GM12878 (cell line): Measurements from ENCODE around the gene DNAI7. TPM values are rescaled to one million over a fixed set of nuclear protein-coding genes. Genes with fewer than 3 reads are reported as not detected.
A peak's percentile ranks its signal among the peaks of the same experiment; 100 is the strongest.

Experiments used
- ATAC-seq: fragments of 200-7000 bp; cut with Tn5 transposase; 3 replicates; pipeline ENCODE4 v1.9.1; 2020; ENCODE audit warnings: mild to moderate bottlenecking, moderate library complexity
- BruUV-seq: library from RNA; stranded (reverse); fragments of 400-500 nt; replicated peaks from 2 replicates; lab custom pipeline; 2021; lab: Mats Ljungman, UMichigan
- CTCF ChIA-PET: fragments of 300-600 bp; sonication (Branson Sonifier 250); formaldehyde crosslinking; extraction: SDS; loops from one replicate; lab custom pipeline; 2021; ENCODE audit warnings: inconsistent platforms; lab: Yijun Ruan, JAX
- POLR2A ChIA-PET: fragments of 350-600 bp; formaldehyde crosslinking; extraction: SDS; loops from one replicate; lab custom pipeline; 2021; ENCODE audit warnings: inconsistent platforms; lab: Charles Lee
- RAD21 ChIA-PET: fragments of 300-600 bp; sonication (Branson Sonifier 250); formaldehyde crosslinking; loops from one replicate; lab custom pipeline; 2023; ENCODE audit warnings: antibody characterized with exemption; ENCODE audit not compliant: unreplicated experiment; lab: Charles Lee
- SMC1A ChIA-PET: fragments of 300-600 bp; sonication (Branson Sonifier 250); formaldehyde crosslinking; loops from one replicate; lab custom pipeline; 2023; ENCODE audit not compliant: unreplicated experiment, uncharacterized antibody; lab: Charles Lee
- DNase-seq: peaks from one replicate; pipeline ENCODE4 v3.0.0-alpha.2; 2011; ENCODE audit warnings: low read depth, low spot score
- FAIRE-seq: peaks from 3 replicates; lab custom pipeline; 2011; peaks lifted over from hg19 to GRCh38; lab: Jason Lieb, UNC
- H2AFZ ChIP-seq: 2 replicates; pipeline ENCODE4 v1.6.0; 2011; ENCODE audit warnings: low read depth, low read length, control low read depth; ENCODE audit not compliant: control insufficient read depth
- H3K27ac ChIP-seq: 2 replicates; pipeline ENCODE4 v1.5.1; 2011; ENCODE audit warnings: control low read depth; ENCODE audit not compliant: control insufficient read depth, insufficient read depth
- H3K27me3 ChIP-seq, 2 experiments: replicated peaks in 1 of 2; 2 replicates each; pipeline versions ENCODE4 v1.6.0 to v1.6.1; 2011; ENCODE audit warnings: low read length in 1 of 2; ENCODE audit not compliant: control insufficient read depth in 2 of 2, insufficient read depth in 2 of 2
- H3K36me3 ChIP-seq, 2 experiments: 2 replicates each; pipeline ENCODE4 v1.5.1; 2011; ENCODE audit warnings: low read length in 1 of 2; ENCODE audit not compliant: control insufficient read depth in 2 of 2, insufficient read depth in 2 of 2
- H3K4me1 ChIP-seq: 2 replicates; pipeline ENCODE4 v1.6.1; 2011; ENCODE audit warnings: mild to moderate bottlenecking, low read length, moderate library complexity, mixed read lengths; ENCODE audit not compliant: control insufficient read depth, insufficient read depth
- H3K4me2 ChIP-seq: 2 replicates; pipeline ENCODE4 v1.6.0; 2011; ENCODE audit warnings: control low read depth; ENCODE audit not compliant: control insufficient read depth, insufficient read depth
- H3K4me3 ChIP-seq: fragments of 200-600 bp; sonication (generic); 2 replicates; pipeline ENCODE4 v1.5.1; 2016
- H3K79me2 ChIP-seq: 2 replicates; pipeline ENCODE4 v1.6.0; 2011; ENCODE audit warnings: low read length; ENCODE audit not compliant: control insufficient read depth, insufficient read depth
- H3K9ac ChIP-seq: 2 replicates; pipeline ENCODE4 v1.8.0; 2011; ENCODE audit warnings: low read length, control low read depth, mixed read lengths; ENCODE audit not compliant: control insufficient read depth, insufficient read depth
- H3K9me3 ChIP-seq: replicated peaks from 3 replicates; pipeline ENCODE4 v1.5.1; 2011; ENCODE audit warnings: mild to moderate bottlenecking, low read length; ENCODE audit not compliant: control insufficient read depth, insufficient read depth
- H4K20me1 ChIP-seq: 2 replicates; pipeline ENCODE4 v1.6.0; 2011; ENCODE audit not compliant: control insufficient read depth, insufficient read depth
- BACH1 ChIP-seq: fragments of 450-650 bp; IDR thresholded peaks from 2 replicates; pipeline ENCODE4 v1.6.1; 2017; ENCODE audit warnings: mild to moderate bottlenecking, borderline replicate concordance
- CBX3 ChIP-seq: fragments of 200-600 bp; sonication (generic); IDR thresholded peaks from 2 replicates; pipeline ENCODE4 v1.6.1; 2016; ENCODE audit warnings: low read depth, borderline replicate concordance
- EP300 ChIP-seq, 2 experiments: fragments of 150-350 bp in 1 of 2; IDR thresholded peaks; 2 replicates each; pipeline ENCODE4 v1.6.1; 2011 to 2012; ENCODE audit warnings: low read depth in 2 of 2, low read length in 2 of 2, borderline replicate concordance in 1 of 2, improper control_type of control experiment in 1 of 2, inconsistent platforms in 1 of 2; ENCODE audit not compliant: control insufficient read depth in 1 of 2
- FOXK2 ChIP-seq: fragments of 450-650 bp; IDR thresholded peaks from 2 replicates; pipeline ENCODE4 v1.6.1; 2017; ENCODE audit warnings: mild to moderate bottlenecking, moderate library complexity
- HCFC1 ChIP-seq: fragments of 150-350 bp; IDR thresholded peaks from 2 replicates; pipeline ENCODE4 v1.6.1; 2014; ENCODE audit warnings: low read length
- HDAC2 ChIP-seq: fragments of 200-600 bp; sonication (generic); IDR thresholded peaks from 2 replicates; pipeline ENCODE4 v1.6.1; 2017
- HDGF ChIP-seq: fragments of 450-650 bp; IDR thresholded peaks from 2 replicates; pipeline ENCODE4 v1.6.1; 2016; ENCODE audit warnings: antibody characterized with exemption
- KAT2A ChIP-seq: conservative IDR thresholded peaks from 2 replicates; pipeline ENCODE4 v1.6.1; 2011; ENCODE audit warnings: low read depth, low read length; ENCODE audit not compliant: control insufficient read depth
- MTA3 ChIP-seq: IDR thresholded peaks from 2 replicates; pipeline ENCODE4 v1.6.1; 2012; ENCODE audit warnings: low read length, inconsistent platforms, borderline replicate concordance
- NFIC ChIP-seq: IDR thresholded peaks from 2 replicates; pipeline ENCODE4 v1.6.1; 2012; ENCODE audit warnings: low read depth, mild to moderate bottlenecking, inconsistent platforms, low read length, moderate library complexity
- NR2C1 ChIP-seq: fragments of 450-650 bp; IDR thresholded peaks from 2 replicates; pipeline ENCODE4 v1.6.1; 2017; ENCODE audit warnings: antibody characterized with exemption, mild to moderate bottlenecking, moderate library complexity
- POLR2AphosphoS5 ChIP-seq: IDR thresholded peaks from 2 replicates; pipeline ENCODE4 v1.6.1; 2011; ENCODE audit warnings: mild to moderate bottlenecking, low read length, inconsistent platforms
- RB1 ChIP-seq: fragments of 450-650 bp; formaldehyde crosslinking; IDR thresholded peaks from 2 replicates; pipeline ENCODE4 v1.6.1; 2017; ENCODE audit warnings: mild to moderate bottlenecking, borderline replicate concordance
- SMAD5 ChIP-seq: IDR thresholded peaks from 2 replicates; pipeline ENCODE4 v1.6.1; 2016; ENCODE audit warnings: antibody characterized with exemption, low read depth
- YBX1 ChIP-seq: fragments of 450-650 bp; IDR thresholded peaks from 2 replicates; pipeline ENCODE4 v1.6.1; 2016; ENCODE audit warnings: antibody characterized with exemption
- WGBS: methylation state at CpG from one replicate; pipeline ENCODE4 v1.1.6; 2016; ENCODE audit warnings: low lambda C conversion rate; ENCODE audit not compliant: insufficient replicate concordance, insufficient coverage; ENCODE audit errors: missing lambda C conversion rate; 5-methylcytosine and 5-hydroxymethylcytosine counted together
- in situ Hi-C: fragments of 300-500 bp; cut with MboI; formaldehyde crosslinking; loops from 9 replicates; pipeline ENCODE4 v1.14.3; 2018; ENCODE audit warnings: mixed read lengths
- intact Hi-C: fragments of 100-400 bp; cut with micrococcal nuclease; formaldehyde crosslinking; loops from one replicate; pipeline ENCODE4 v1.14.2; 2022; ENCODE audit not compliant: unreplicated experiment
- polyA plus RNA-seq, 11 experiments: library from polyadenylated mRNA; depleted of rRNA in 4 of 11; unstranded in 6 of 11; stranded (reverse) in 5 of 11; fragments of >200 nt; fragmentation: Nextera tagmentation in 4 of 11; fragmentation: Illumina TruSeq in 1 of 11; extraction: Ambion mirVana in 4 of 11; extraction: Trizol in 1 of 11; gene quantifications; 1 replicate in 1 of 11; 2 replicates in 10 of 11; pipeline versions ENCODE4 v1.2.1 to v1.2.3, GENCODE V29; 2011 to 2016; ENCODE audit warnings: inconsistent platforms in 2 of 11, missing spikeins in 2 of 11, low read depth in 1 of 11
- total RNA-seq, 4 experiments: library from RNA; depleted of rRNA in 3 of 4; stranded (reverse); fragments of >200 nt in 3 of 4; fragmentation: Illumina TruSeq in 1 of 4; extraction: Trizol in 1 of 4; gene quantifications; 2 replicates each; pipeline versions ENCODE4 v1.2.1 to v1.2.3, GENCODE V29; 2013 to 2021
- TF ChIP-seq, protein P1 (sequence below): fragments of 450-650 bp; IDR thresholded peaks from 2 replicates; pipeline ENCODE4 v1.6.1; 2014; ENCODE audit warnings: mild to moderate bottlenecking

The DNAI7 gene
- total and polyA plus RNA-seq, 10 of the 15 experiments (the other 5 are each of a cell fraction or from before 2014, with no cell fraction given), result 0.05 to 0.48 (median 0.13) TPM; not detected in 4

DNA sequence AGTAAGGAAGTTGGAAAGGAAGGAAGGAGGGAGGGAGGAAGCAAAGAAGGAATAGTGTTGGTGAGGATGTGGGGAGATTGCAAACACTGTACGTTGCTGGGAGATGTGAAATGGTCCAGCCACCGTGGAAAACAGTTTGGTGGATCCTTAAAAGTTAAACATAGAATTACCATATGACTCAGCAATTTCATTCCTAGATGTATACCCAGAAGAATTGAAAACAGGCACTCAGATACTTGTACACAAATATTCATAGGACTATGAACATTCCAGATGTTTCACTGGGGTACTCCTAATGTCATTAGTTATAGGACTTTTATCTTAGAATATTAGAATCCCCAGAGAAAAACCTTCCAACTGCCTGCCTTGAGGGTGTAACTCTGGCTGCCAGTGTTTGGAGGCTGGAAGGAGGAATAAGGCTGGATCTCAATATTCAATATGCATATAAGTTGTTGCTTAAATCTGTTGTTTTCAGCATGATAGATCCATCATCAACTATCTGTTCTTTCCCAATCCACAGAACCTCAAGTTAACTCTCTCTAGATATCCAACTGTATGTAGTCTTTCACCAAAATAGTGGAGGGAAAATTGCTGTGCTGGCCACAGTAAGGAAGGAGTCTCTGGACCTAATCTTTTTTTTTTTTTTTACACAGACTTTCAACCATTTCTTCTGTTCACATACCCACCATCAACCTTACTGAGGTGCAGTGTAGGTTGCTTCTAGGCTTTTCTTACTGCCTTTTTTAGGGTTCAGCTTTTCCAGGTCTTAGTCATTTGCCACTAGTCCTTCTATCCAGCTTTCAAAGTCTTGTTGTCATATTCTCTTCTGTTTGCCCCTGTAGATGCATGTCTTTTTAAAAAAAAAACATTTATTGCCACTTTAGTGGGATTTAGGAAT lies 94.5 kb downstream of the DNAI7 start:
- no peak overlapping the region; the same call in 1 of the 2 replicates for H3K4me3 ChIP-seq
- H3K9me3 ChIP-seq, result no peaks in the 10 kb centered on the region
- H3K36me3 ChIP-seq, result peaks cover 6 to 26% of the 10 kb centered on the region in 2 experiments
- H3K27me3 ChIP-seq, result no peaks in the 10 kb centered on the region
- no peaks in the 10 kb centered on the region for H4K20me1 ChIP-seq
- no peak overlapping the region; the same call in 1 of the 2 replicates for H3K9ac ChIP-seq
- intact Hi-C loops (no loop called here), in situ Hi-C loops (no loop called here)
- ChIA-PET SMC1A (interaction anchor here (0.6 to 1.0 kb wide), 4 partner anchors 48 to 142 kb away, joined by 3 to 5 read pairs (median 3); a partner anchor contains a TSS), POLR2A (interaction anchor here (0.7 kb wide), 2 partner anchors 155 to 262 kb away, joined by 3 to 4 read pairs; no protein-coding TSS in a partner anchor), CTCF (interaction anchor here (1.7 kb wide), 1 partner anchor 10 kb away, joined by 8 read pairs; no protein-coding TSS in a partner anchor), RAD21 (interaction anchor here (1.1 kb wide), 1 partner anchor 109 kb away, joined by 3 read pairs; no protein-coding TSS in a partner anchor)
- H3K79me2 ChIP-seq, result no peaks in the 10 kb centered on the region
- H2AFZ ChIP-seq, result no peak overlapping the region
- WGBS, result 32% methylated on average over 2 of the region's 2 CpGs
- no peak for TF ChIP-seq HDGF
- peak; percentile 66; the same call in 1 of the 2 replicates for TF ChIP-seq BACH1
- peak; percentile 59 for TF ChIP-seq POLR2AphosphoS5
- peak overlapping the region; percentile 35 for H3K4me2 ChIP-seq
- H3K27ac ChIP-seq, result peak overlapping the region; percentile 57
- BruUV-seq, result no TSS peak
- peaks cover 12% of the 10 kb centered on the region for H3K4me1 ChIP-seq
- ATAC-seq (peak; percentile 9; the same call in 2 of the 3 replicates), DNase-seq (no peak), FAIRE-seq (no peak)

DNA sequence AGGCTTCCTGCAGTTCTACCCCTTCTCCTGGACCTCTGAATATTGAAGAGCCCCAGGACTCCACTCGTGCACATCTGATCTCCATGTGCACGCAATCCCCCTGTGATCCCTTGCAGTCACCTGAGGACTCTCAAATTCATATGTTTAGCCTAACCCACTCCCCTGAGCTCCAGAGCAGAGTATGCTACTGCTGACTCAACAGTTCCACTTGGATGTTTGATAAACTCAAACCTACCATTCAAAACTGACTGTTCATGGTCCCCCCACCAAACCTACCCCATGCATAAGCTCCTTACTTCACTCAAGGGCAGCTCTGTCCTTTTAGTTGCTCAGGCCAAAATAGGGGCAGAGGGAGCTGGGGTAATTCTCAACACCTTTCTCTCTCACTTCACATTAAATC lies 96.0 kb downstream of the DNAI7 start:
- Histone ChIP-seq H2AFZ (no peak overlapping the region), H3K79me2 (no peaks in the 10 kb centered on the region), H4K20me1 (no peaks in the 10 kb centered on the region), H3K4me2 (no peak overlapping the region), H3K9ac (no peak overlapping the region), H3K4me1 (peaks cover 12% of the 10 kb centered on the region), H3K27me3 (no peaks in the 10 kb centered on the region), H3K27ac (no peak overlapping the region), H3K4me3 (no peak overlapping the region), H3K9me3 (no peaks in the 10 kb centered on the region), H3K36me3 (peaks cover 6 to 23% of the 10 kb centered on the region in 2 experiments)
- no TSS peak for BruUV-seq
- ChIA-PET RAD21 (no interaction called here), POLR2A (no interaction called here), SMC1A (interaction anchor here (0.9 to 1.4 kb wide), 3 partner anchors 8 to 108 kb away, joined by 3 to 4 read pairs (median 3); no protein-coding TSS in a partner anchor), CTCF (no interaction called here)
- intact Hi-C loops, result no loop called here
- no peak for FAIRE-seq
- ATAC-seq, result no peak
- DNase-seq, result no peak
- 90% methylated on average over 2 of the region's 2 CpGs for WGBS
- in situ Hi-C loops, result no loop called here
- TF ChIP-seq RB1, result no peak
- TF ChIP-seq FOXK2, result no peak
- TF ChIP-seq, protein P1, sequence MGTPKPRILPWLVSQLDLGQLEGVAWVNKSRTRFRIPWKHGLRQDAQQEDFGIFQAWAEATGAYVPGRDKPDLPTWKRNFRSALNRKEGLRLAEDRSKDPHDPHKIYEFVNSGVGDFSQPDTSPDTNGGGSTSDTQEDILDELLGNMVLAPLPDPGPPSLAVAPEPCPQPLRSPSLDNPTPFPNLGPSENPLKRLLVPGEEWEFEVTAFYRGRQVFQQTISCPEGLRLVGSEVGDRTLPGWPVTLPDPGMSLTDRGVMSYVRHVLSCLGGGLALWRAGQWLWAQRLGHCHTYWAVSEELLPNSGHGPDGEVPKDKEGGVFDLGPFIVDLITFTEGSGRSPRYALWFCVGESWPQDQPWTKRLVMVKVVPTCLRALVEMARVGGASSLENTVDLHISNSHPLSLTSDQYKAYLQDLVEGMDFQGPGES, result no peak
- TF ChIP-seq SMAD5, result no peak
- TF ChIP-seq NR2C1, result no peak
- TF ChIP-seq HCFC1, result no peak
- TF ChIP-seq YBX1, result no peak
- TF ChIP-seq MTA3, result no peak
- no peak for TF ChIP-seq NFIC
- no peak for TF ChIP-seq EP300 (IDR thresholded peaks at IDR 0.05; ENCODE audit: borderline replicate concordance in 1 of 2, control insufficient read depth in 1 of 2, low read depth in 2 of 2, low read length in 2 of 2)
- no peak for TF ChIP-seq KAT2A
- no peak for TF ChIP-seq HDAC2
- no peak for TF ChIP-seq CBX3
- TF ChIP-seq HDGF, result no peak
